ENCODE results near the gene TMEM120B. TPM values are rescaled to one million over a fixed set of nuclear protein-coding genes. Genes with fewer than 3 reads are reported as not detected.
"Not testable (repeated sequence)": the region's sequence is repeated elsewhere in the genome, so short reads cannot be mapped to it uniquely, and the experiment has no call there.

TMEM120B gene
- total RNA-seq, 1 donor from 2014 or later: 18.4 TPM

GRCh38 chr12:121693155-121693687 lies 19.3 kb upstream of the TMEM120B start:
- Mint-ChIP-seq H3K4me3 (no peak overlapping the region), H3K27me3 (peaks cover 2% of the 10 kb centered on the region), H3K4me1 (no peaks in the 10 kb centered on the region), H3K27ac (no peak overlapping the region), H3K36me3 (ENCODE audit: low read depth) (no peaks in the 10 kb centered on the region), H3K9me3 (no peaks in the 10 kb centered on the region)
- no peak for DNase-seq
- intact Hi-C loops (cut with micrococcal nuclease): no loop called here

- H3K27ac Mint-ChIP-seq: no peak overlapping the region
- no peaks in the 10 kb centered on the region for H3K36me3 Mint-ChIP-seq (ENCODE audit: low read depth)
- DNase-seq: peak; percentile 84
- H3K27me3 Mint-ChIP-seq: peaks cover 8% of the 10 kb centered on the region
- H3K4me3 Mint-ChIP-seq: no peak overlapping the region
- intact Hi-C loops (cut with micrococcal nuclease): loop anchor here (1.0 kb wide), 2 partner anchors 76 to 97 kb away; no protein-coding TSS in a partner anchor
- no peaks in the 10 kb centered on the region for H3K9me3 Mint-ChIP-seq
- no peaks in the 10 kb centered on the region for H3K4me1 Mint-ChIP-seq
Observed at GRCh38 chr12:121697093-121697698, 15.4 kb upstream of the TMEM120B start.

- not testable (repeated sequence) for H3K36me3 Mint-ChIP-seq (ENCODE audit: low read depth); H3K27ac Mint-ChIP-seq; H3K27me3 Mint-ChIP-seq; H3K4me1 Mint-ChIP-seq; DNase-seq; H3K4me3 Mint-ChIP-seq; H3K9me3 Mint-ChIP-seq
- intact Hi-C loops (cut with micrococcal nuclease): loop anchor here (1.0 kb wide), 2 partner anchors 75 to 96 kb away; no protein-coding TSS in a partner anchor
Observed at GRCh38 chr12:121697861-121698260, 14.7 kb upstream of the TMEM120B start.

- Mint-ChIP-seq H3K27me3 (peaks cover 14% of the 10 kb centered on the region), H3K9me3 (no peaks in the 10 kb centered on the region), H3K27ac (no peak overlapping the region), H3K4me1 (no peaks in the 10 kb centered on the region), H3K36me3 (ENCODE audit: low read depth) (no peaks in the 10 kb centered on the region), H3K4me3 (no peak overlapping the region)
- no peak for DNase-seq
- intact Hi-C loops (cut with micrococcal nuclease): no loop called here
Observed at GRCh38 chr12:121701667-121702277, 10.8 kb upstream of the TMEM120B start.

GRCh38 chr12:121702944-121703343 lies 9.6 kb upstream of the TMEM120B start:
- intact Hi-C loops (cut with micrococcal nuclease): no loop called here
- H3K9me3 Mint-ChIP-seq: no peaks in the 10 kb centered on the region
- H3K36me3 Mint-ChIP-seq (ENCODE audit: low read depth): no peaks in the 10 kb centered on the region
- H3K4me1 Mint-ChIP-seq: no peaks in the 10 kb centered on the region
- H3K27me3 Mint-ChIP-seq: peaks cover 14% of the 10 kb centered on the region
- H3K4me3 Mint-ChIP-seq: no peak overlapping the region
- H3K27ac Mint-ChIP-seq: no peak overlapping the region
- DNase-seq: no peak

- no peaks in the 10 kb centered on the region for H3K36me3 Mint-ChIP-seq (ENCODE audit: low read depth)
- no peaks in the 10 kb centered on the region for H3K9me3 Mint-ChIP-seq
- H3K4me1 Mint-ChIP-seq: no peaks in the 10 kb centered on the region
- intact Hi-C loops (cut with micrococcal nuclease): no loop called here
- no peak overlapping the region for H3K4me3 Mint-ChIP-seq
- no peak overlapping the region for H3K27ac Mint-ChIP-seq
- H3K27me3 Mint-ChIP-seq: peaks cover 12% of the 10 kb centered on the region
- no peak for DNase-seq
Observed at GRCh38 chr12:121705514-121705913, 7.0 kb upstream of the TMEM120B start.

- H3K27me3 Mint-ChIP-seq: peaks cover 7% of the 10 kb centered on the region
- no peaks in the 10 kb centered on the region for H3K9me3 Mint-ChIP-seq
- H3K27ac Mint-ChIP-seq: no peak overlapping the region
- no peaks in the 10 kb centered on the region for H3K36me3 Mint-ChIP-seq (ENCODE audit: low read depth)
- no peak overlapping the region for H3K4me3 Mint-ChIP-seq
- intact Hi-C loops (cut with micrococcal nuclease): no loop called here
- DNase-seq: no peak
- H3K4me1 Mint-ChIP-seq: peaks cover 14% of the 10 kb centered on the region
Observed at GRCh38 chr12:121708313-121709063, 4.1 kb upstream of the TMEM120B start.

- H3K4me3 Mint-ChIP-seq; H3K27ac Mint-ChIP-seq; H3K36me3 Mint-ChIP-seq (ENCODE audit: low read depth); H3K27me3 Mint-ChIP-seq; intact Hi-C loops (cut with micrococcal nuclease); DNase-seq; H3K9me3 Mint-ChIP-seq: not testable (repeated sequence)
- H3K4me1 Mint-ChIP-seq: peaks cover 19% of the 10 kb centered on the region
Observed at GRCh38 chr12:121709064-121709424, 3.5 kb upstream of the TMEM120B start.

- Mint-ChIP-seq H3K36me3 (ENCODE audit: low read depth) (peaks cover 2% of the 10 kb centered on the region), H3K27ac (no peak overlapping the region), H3K4me3 (no peak overlapping the region), H3K27me3 (peaks cover 7% of the 10 kb centered on the region), H3K4me1 (peaks cover 20% of the 10 kb centered on the region), H3K9me3 (no peaks in the 10 kb centered on the region)
- intact Hi-C loops (cut with micrococcal nuclease): no loop called here
- DNase-seq: no peak
Observed at GRCh38 chr12:121709478-121709961, 3.0 kb upstream of the TMEM120B start.

- Mint-ChIP-seq H3K36me3 (ENCODE audit: low read depth) (peaks cover 4% of the 10 kb centered on the region), H3K9me3 (no peaks in the 10 kb centered on the region), H3K4me3 (peak overlapping the region; percentile 90), H3K27ac (peak overlapping the region; percentile 96), H3K27me3 (no peaks in the 10 kb centered on the region), H3K4me1 (peaks cover 25% of the 10 kb centered on the region)
- intact Hi-C loops (cut with micrococcal nuclease): loop anchor here (2.0 to 5.0 kb wide), 5 partner anchors 25 to 176 kb away; partner anchors contain the start of genes PSMD9 and RHOF
- peak; percentile 74 for DNase-seq
Observed at GRCh38 chr12:121711361-121712189, 977 bp upstream of the TMEM120B start.

- Mint-ChIP-seq H3K9me3 (no peaks in the 10 kb centered on the region), H3K27me3 (no peaks in the 10 kb centered on the region), H3K4me3 (peak overlapping the region; percentile 90), H3K36me3 (ENCODE audit: low read depth) (peaks cover 4% of the 10 kb centered on the region), H3K4me1 (peaks cover 25% of the 10 kb centered on the region), H3K27ac (peak overlapping the region; percentile 96)
- DNase-seq: no peak
- intact Hi-C loops (cut with micrococcal nuclease): loop anchor here (2.0 to 5.0 kb wide), 5 partner anchors 25 to 175 kb away; partner anchors contain the start of genes PSMD9 and RHOF
Observed at GRCh38 chr12:121712190-121712460, 427 bp upstream of the TMEM120B start.

GRCh38 chr12:121713257-121713777 lies 765 bp downstream of the TMEM120B start:
- DNase-seq: no peak
- no peaks in the 10 kb centered on the region for H3K27me3 Mint-ChIP-seq
- peaks cover 27% of the 10 kb centered on the region for H3K4me1 Mint-ChIP-seq
- H3K4me3 Mint-ChIP-seq: peak overlapping the region; percentile 90
- intact Hi-C loops (cut with micrococcal nuclease): loop anchor here (2.0 to 5.0 kb wide), 5 partner anchors 27 to 174 kb away; partner anchors contain the start of genes PSMD9 and RHOF
- peaks cover 6% of the 10 kb centered on the region for H3K36me3 Mint-ChIP-seq (ENCODE audit: low read depth)
- H3K27ac Mint-ChIP-seq: peak overlapping the region; percentile 73
- H3K9me3 Mint-ChIP-seq: no peaks in the 10 kb centered on the region

GRCh38 chr12:121713793-121714192 lies 1.2 kb downstream of the TMEM120B start:
- no peaks in the 10 kb centered on the region for H3K9me3 Mint-ChIP-seq
- H3K4me3 Mint-ChIP-seq: peak overlapping the region; percentile 90
- H3K27ac Mint-ChIP-seq: peak overlapping the region; percentile 45
- intact Hi-C loops (cut with micrococcal nuclease): loop anchor here (2.0 to 5.0 kb wide), 5 partner anchors 27 to 174 kb away; partner anchors contain the start of genes PSMD9 and RHOF
- DNase-seq: peak; percentile 65
- peaks cover 7% of the 10 kb centered on the region for H3K36me3 Mint-ChIP-seq (ENCODE audit: low read depth)
- H3K27me3 Mint-ChIP-seq: no peaks in the 10 kb centered on the region
- H3K4me1 Mint-ChIP-seq: peaks cover 29% of the 10 kb centered on the region

All from activated CD4-positive, alpha-beta T cell treated with anti-CD3 and anti-CD28 coated beads, Interleukin-2, amount 10 ng/mL, durations not matched to agents 24 days and 14 days (primary cell).